ENCODE data around the gene C2orf49.

C2orf49 gene

GRCh38 chr2:105362862-105363591 is 25.7 kb downstream of the C2orf49 start:
- no peak for DNase-seq

GRCh38 chr2:105364436-105365139 is 27.2 kb downstream of the C2orf49 start:
- DNase-seq: no peak

DNA sequence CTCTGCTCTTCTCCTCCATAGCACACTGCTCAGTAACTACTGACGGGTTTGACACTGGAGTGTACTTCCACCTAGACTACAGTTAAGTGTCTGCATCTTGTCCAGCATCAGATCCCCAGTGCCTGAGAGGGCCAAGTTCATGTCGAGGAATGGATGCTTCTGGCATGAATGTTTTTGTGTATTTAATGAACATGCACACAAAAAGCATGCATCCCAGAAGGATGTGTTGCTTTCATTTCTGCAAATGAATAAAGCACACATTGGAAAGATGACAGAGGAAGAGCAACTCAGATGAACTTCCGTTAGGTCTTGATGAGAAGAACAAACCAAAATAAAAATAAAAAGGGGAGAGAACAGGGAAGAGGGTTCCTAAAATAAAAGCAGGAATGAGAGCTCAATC is 27.9 kb downstream of the C2orf49 start:
- DNase-seq: no peak

GRCh38 chr2:105368759-105369408 is 31.5 kb downstream of the C2orf49 start:
- DNase-seq: no peak

DNA sequence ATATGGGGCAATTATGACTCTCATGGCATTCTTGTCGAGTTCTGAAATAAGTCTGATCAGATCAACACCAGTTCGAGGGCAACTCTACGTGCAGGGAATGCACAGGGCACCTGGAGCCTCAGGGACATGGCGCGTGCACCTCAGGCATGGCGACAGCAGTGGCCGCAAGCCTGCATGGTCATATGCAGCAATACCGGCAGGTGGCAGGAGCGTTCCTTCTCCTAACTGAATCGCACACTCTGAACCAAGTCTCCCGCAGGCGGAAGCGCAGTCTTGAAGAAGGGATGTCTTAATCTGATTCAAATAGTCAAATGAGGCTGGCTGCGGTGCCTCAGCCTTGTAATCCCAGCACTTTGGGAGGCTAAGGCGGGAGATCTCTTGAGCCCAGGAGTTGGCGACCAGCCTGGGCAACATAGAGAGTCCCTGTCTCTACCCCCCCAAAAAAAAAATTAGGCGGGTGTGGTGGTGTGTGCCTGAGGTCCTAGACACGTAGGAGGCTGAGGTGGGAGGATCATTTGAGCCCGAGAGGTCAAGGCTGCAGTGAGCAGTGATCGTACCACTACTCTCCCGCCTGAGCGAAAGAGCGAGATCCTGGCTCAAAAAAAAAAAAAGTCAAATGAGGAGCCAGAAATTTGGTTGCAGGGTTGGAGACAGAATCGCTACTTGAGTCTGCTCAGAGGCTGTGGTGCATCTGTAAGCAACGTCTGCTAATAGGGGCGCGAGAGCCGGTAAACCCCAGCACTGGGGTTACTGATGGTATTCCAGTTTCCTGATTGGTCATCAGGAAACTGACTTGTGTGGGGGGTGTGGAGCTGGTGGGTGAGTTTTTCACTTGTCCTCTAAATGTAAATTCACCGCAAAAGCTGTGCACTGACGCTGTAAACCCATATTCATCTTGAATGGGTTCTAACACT is 32.7 kb downstream of the C2orf49 start:
- DNase-seq: no peak

GRCh38 chr2:105371156-105371555 is 33.8 kb downstream of the C2orf49 start:
- DNase-seq: no peak

GRCh38 chr2:105371810-105372209 is 34.5 kb downstream of the C2orf49 start:
- DNase-seq: no peak

- DNase-seq: no peak
Measured at GRCh38 chr2:105373344-105373781, 36.0 kb downstream of the C2orf49 start.

GRCh38 chr2:105373895-105374401 is 36.6 kb downstream of the C2orf49 start:
- no peak for DNase-seq

- no peak for DNase-seq
Measured at GRCh38 chr2:105375001-105375561, 37.7 kb downstream of the C2orf49 start.

DNA sequence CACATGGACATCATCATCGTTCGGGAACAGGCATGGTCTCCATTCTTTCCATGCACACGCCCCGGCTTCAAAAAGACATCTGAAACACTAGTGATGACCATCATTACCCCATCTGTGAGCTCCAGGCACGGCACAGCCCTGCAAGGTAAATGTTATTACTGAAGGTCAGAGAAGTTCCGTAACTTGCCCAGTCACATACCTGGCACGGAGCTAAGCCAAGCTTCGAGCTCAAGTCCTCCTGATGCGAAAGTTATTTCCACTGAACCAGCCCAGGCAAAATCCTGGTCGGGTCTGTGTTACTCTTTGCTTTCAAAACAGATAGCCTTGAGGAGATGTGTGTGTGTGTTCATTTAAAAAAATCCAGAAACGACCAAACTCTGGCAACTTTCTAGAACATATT is 38.7 kb downstream of the C2orf49 start:
- DNase-seq: no peak

DNA sequence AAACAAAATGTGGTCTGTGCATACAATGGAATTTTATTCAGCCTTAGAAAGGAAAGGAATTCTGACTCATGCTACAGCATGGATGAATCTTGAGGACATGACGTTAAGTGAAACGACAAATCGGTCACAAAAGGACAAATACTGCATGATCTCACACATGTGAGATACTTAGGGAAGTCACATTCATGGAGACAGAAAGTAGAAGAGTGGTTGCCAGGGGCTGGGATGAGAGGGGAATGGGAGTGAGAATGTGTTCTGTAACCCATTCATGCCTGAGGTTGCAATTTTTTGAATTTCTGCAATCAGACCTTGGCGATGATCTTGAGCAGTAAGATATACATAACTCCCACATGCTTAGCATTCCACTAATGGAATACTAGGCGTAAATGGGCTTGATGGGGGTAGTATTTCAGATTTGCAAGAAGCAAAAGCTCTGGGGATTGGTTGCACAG is 39.5 kb downstream of the C2orf49 start:
- DNase-seq: no peak

DNA sequence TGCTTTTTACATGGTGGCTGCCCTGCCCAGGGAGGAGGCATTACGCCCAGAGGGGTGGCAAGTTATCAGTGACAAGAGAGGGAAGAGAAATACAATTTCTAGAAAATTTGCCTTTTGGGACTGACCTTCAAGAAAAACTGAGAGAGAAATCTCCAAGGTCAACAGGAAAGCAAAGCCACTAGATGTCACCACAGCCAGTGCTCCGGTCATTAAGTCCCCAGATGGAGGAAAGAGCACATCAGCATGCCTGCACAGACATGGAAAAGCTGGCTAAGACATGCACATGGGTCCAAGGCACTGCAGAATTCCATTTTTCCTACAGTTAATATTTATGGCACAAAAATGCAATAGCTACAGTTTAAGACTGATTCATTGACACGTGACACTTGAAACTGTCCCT is 40.5 kb downstream of the C2orf49 start:
- no peak for DNase-seq

DNA sequence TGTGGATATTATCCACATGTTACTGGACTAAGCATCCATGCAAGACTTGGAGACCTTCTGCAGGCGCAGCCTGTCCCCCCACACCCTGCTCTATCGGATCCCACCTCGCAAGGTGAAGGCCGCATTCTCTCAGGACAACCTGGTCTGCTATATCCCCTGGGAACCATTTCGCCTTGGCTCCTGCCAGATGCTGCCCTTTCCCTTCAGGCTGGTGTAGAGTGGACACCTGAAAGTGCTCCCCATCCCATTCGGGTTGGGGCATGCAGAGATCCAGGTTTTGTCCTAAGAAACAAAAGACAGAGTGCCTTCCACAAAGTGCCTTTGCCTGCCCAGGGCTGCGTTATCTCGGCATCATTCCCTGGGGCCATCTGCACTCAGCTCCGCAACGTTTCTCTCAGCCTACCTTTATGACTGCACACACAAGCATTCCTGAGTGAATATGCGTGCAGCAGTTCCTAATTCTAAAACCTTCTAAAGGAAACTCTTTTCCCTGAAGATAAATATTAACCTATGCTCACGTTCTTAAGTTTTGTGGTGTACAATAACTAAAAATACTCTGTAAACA is 41.0 kb downstream of the C2orf49 start:
- DNase-seq: no peak

DNA sequence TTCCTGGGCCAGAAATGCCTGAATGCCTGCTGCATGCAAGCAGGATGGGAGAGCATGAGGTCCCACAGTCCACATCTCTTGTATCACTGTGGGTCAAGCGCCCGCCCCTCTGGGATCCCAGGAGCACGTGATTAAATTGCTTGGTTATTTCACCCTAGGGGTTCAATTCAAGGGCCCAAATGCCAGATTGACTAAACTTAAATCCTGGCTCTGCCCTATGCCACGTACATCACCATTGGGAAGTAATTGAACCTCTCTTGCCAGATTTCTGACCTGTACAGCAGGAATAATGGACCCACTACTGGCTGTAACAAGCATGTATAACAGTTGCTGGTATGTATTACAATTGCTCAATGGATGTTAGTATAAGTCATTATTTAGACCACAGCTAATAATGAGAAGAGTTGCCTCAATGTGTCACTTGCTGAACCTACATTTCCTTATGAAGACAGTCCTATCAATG is 41.6 kb downstream of the C2orf49 start:
- DNase-seq: no peak

- DNase-seq: no peak
Measured at GRCh38 chr2:105379741-105380186, 42.4 kb downstream of the C2orf49 start.

DNA sequence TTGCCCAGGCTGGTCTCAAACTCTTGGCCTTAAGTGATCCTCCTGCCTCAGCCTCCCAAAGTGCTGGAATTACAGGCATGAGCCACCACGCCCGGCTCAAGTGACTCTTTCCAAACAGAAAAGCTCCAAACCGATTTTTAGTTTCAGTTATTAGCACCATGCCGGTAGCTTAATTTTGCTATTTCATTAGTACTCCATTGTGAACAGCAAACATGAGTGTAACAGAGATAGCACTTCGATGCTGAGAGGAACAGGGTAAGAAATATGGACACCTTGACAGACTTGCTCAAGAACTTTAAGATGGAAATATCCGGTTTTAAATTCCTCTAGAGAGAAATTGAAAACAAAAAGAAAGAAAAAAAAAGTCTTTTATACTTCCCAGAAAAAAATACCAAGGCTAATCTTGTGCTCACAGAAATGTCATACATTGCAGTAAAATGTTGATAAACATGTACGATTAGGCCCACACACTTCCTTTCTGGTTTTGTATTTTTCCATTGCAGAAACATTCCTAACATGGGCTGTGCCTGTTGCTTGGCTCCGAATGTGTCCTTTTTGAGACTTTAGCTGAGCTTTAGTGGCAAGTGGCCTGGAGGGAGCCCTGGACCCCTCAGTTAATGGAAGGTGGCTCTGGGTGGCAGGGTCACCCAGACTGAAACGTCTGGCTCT is 43.2 kb downstream of the C2orf49 start:
- DNase-seq: no peak

DNA sequence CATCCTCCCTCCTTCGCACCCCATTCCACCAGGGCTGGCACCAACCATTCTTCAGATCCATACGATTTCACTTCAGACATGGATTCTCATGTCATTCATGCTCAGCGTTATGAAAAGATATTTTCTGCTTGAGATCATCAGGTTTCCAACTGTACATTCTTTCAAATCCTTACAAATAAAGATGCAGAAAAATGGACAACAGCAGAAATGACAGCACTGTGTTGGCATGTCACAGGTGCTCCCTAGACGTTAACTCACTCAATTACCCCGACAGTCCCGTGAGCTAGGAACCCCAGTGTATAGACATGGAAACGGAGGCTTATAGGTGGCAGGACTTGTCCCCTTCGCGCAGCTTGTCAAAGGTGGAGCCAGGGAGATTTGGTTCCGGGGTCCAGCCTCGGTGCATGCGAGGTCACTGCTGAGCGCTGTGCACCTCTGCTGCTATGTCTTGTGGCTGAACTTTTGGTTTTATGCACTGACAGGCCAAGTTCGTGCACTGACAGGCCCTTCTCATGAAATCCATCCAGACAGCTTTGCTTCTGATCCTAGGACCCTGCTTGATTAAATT is 43.8 kb downstream of the C2orf49 start:
- DNase-seq: no peak

- DNase-seq: no peak
Measured at GRCh38 chr2:105382177-105382576, 44.8 kb downstream of the C2orf49 start.

DNA sequence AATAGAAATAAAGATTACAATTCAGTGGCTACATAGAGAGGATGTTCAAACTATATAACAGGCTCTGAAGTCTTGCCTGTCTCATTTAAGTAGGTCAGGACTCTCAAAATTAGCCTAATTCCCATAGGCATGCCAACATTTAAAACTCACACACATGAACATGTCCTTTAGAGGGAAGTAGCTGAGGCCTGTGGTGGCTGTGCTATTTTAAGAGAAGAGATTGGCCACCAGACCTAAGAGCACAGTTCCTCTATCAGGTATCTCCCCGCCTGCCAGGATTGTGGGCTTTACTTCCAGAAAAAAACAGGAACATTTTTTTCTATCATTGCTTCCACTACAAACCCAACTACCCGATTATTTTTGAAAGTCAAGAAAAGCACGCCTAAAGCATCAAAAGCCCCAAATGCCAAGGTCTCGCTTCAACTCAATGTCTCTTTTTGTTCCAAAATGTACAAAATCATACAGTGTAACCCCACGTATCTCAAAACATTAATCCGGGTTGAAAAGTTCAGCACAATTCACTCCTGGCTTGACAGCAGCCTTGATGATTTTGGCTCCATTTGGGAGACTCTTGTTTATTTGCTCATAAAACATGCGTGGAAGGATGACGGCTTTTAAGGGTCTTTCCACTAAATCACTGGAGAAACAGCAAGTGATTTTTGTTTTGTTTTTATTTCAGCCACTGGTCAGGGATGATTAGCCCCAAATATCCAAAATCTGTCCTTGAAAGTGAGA is 46.3 kb downstream of the C2orf49 start:
- DNase-seq: no peak

Data from cortex of kidney (tissue), 1 donor.